ENCODE measurements around the gene TMEM174.
A peak's percentile ranks its signal among the peaks of the same experiment; 100 is the strongest.

The TMEM174 gene

DNA sequence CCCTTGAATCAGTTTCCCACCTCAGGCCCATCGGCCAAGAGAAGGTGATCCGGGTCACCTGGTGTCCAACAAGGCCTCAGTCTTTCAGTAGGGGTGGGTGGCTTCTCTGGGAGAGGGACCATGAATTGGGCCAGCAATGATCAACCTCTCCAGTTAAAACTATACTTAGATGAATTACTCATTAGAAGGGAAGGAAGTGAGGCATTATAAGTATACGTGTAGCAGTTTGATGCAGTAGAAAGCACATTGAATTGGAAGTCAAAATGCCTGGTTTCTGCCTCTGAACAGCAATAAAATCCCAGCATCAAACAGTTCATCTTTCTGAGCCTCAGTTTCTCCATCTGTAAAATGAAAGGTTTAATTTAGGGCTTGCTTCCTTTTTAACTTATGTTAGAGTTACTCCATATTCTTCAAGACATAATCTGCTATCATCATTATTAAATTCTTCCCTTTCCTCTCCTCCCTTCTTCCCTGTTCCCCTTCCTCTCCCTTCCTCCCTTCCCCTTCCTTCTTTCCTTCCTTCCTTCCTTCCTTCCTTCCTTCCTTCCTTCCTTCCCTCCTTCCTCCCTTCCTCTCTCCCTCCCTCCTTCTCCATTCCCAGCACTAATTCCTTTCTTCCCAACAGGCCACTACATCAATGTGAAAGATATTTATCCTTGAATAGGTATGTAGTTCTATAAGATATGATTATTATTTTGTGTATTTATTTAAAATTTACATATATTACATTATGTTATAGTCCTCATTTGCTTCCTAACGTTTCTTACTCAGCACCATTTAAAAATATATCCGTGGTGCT is 18.6 kb upstream of the TMEM174 start:
- DNase-seq, result no peak

DNA sequence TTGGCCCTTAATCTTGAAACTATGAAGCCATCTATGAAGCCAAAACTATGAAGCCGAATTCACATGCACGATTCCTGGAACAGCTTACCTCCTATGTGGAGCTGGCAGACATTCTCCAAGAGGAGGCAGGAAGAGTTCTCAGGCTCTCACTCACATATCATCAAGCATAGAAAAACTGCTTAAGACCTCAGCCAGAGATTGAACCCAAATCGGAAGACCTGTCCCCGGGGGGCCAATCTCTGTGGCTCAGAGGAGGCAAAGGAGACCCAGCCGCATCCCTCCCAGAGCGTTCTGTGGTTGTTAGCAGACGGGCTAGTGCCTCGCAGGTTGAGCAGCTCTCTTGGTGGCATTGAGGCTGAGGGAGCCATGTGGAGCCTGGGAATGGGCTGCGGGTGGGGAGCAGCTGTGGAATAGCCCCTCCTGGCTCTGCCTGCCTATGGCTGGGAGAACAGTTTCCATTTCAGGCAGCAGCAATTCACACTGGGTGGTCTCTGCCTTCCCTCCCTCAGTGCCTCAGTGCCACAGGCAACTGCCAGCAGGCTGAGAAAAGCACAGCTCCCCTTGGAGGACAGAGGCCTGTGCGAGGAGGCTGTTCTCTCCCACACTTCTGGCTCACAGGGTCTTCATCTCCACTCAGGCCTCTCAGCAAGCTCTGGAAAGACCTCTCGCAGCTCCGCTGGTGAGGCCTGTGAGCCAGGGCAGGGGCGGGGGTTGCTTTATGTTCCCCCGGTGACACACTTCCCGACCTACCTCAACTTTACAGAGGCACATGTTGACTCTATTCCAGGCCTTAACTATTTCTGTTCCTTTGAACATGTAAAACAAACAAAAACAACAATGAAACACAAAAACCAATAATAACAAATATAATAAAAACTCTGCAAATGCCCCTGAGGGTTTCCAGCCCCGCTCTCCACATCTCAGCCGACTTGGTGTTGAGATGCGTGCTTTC is 17.4 kb upstream of the TMEM174 start:
- no peak for DNase-seq

DNA sequence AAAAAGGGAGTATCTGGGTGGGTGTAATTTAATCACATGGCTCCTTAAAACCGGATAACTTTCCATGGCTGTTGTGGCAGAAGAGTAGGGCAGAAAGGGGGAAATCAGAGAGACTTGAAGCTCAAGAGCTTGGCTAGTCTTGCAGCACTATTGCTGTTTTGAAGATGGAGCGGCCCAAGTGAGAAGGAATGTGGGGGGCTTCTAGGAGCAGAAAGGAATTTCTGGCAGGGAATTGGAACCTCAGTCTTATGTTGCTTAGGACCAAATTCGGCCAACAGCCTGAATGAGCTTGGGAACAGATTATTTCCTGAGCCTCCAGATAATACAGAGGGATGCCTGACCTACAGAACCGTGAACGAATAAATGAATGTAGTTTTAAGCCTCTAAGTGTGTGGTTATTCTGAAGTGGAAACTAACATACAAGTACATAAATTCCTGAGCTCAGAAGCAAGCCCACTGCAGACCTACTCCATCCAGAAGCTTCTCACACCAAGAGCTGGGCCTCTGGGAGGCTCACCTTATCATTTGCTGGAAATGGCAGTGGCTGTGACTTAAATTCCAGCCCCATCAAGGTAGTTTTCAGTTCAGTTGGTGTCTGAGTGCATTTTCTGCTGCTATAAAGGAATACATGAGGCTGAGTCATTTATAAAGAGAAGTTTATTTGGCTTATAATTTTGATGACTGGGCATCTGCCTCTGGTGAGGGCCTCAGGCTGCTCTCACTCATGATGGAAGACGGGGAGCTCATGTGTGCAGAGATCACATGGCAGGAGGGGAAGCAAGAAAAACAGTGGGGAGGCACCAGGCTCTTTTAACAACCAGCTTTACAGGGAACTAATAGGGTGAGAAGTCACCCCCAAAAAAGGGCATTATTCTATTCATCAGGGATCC is 15.3 kb upstream of the TMEM174 start:
- no peak for DNase-seq

DNA sequence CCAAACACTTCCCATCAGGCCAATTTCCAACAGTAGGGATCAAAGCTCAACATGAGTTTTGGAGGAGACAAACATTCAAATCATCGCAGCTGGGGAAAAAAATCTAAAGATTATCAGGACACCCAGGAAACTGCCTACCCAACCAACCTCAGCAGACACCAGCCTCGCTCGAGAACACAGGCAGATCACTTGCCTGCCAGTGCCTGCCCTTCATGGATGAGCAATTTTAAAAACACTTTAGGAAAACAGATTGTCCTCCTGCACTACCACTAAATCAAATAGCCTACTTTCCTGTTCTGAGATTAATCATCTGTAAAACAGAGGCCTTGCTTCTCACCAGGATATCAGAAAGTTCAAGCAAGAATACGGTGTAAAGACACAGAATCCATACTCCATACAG is 14.7 kb upstream of the TMEM174 start:
- no peak for DNase-seq

DNA sequence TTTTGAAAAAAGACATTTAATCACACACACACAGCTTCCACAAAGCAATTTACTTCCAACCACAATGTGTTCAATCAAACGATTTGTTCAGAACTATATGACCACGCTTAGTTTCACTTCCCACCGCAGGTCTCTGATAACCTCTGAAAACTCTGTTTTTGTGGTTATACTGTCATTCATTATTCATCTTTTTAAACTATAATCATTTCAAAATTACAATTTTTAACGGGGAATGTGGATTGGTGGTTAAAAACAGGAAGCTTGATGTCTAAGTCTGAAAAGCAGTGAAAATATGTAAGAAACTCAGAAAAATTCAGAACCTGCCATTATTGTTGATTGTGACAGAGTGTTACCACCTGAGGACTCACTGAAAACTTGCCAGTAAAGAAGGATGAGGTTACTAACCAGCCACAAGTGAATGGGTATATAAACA is 12.7 kb upstream of the TMEM174 start:
- DNase-seq, result peak in 4 of 6 experiments; percentile 9 to 78 (median 76)

DNA sequence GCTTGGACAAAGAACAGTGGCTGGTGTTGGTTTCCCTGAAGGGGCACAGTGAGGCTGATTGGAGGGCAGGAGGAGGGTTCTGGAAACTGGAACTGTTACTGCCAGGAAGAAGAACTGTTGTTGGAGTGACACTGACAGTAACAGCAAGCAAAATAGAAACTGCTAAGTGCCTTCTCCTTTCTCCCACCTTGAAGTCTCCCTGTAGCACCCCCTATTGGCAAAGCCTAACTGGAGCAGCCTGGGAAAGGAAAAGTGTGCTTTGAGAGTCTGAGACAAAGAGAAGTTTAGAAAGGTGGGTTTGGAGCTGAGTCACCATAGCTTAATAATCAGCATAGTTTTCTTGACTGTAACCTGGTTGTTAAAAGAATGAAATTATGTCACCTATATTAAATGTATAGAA is 2.5 kb upstream of the TMEM174 start:
- no peak for DNase-seq

DNA sequence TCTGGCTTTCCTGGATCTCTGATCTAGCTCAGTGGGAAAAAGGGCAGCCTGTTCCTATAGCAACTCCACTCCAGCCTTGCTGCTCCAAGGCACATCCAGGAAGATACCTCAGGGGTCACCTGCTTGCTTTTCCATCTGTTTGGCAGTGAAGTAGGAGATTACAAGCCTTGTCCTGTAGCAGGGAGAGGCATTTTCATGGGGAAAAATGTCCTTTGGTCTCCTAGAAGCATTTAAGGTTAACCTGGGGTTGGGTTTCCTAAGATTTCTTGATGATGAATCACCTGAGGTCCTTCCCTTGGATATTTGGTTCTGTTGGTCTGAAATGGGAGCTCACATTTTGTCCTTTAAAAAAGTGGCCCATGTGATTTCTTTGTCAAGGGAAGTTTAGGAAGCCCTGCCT is 1.5 kb upstream of the TMEM174 start:
- DNase-seq, result no peak

DNA sequence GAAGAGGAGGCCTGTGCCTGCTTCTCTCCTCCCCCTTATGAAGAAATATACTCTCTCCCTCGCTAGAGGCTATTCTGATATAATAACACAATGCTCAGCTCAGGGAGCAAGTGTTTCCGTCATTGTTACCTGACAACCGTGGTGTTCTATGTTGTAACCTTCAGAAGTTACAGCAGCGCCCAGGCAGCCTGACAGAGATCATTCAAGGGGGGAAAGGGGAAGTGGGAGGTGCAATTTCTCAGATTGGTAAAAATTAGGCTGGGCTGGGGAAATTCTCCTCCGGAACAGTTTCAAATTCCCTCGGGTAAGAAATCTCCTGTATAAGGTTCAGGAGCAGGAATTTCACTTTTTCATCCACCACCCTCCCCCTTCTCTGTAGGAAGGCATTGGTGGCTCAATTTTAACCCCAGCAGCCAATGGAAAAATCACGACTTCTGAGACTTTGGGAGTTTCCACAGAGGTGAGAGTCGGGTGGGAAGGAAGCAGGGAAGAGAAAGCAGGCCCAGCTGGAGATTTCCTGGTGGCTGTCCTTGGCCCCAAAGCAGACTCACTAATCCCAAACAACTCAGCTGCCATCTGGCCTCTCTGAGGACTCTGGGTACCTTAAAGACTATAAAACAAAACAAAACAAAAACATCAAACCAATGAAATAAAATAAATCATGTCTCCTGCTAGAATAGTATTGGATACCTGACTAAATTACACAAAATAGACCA is 1.3 kb downstream of the TMEM174 start:
- DNase-seq, result no peak

DNA sequence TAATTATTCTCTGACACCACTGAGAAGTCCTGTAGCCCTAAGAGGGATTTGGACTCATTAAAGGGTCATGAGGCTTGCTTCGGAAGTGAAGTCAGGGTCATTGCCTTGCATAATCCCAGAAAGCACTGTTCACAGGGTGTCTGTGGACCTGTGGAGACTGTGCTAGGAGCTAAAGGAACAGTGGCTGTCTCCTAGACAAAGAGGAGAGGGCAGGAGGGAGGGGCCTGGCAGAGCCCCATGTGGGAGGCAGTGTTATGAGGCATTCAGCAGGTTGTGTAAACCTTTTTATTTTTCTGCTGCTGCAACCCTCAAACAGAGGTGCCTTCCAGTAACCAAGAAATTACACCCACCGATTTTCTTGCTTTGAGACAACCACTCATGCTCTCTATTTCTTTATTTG is 3.3 kb downstream of the TMEM174 start:
- no peak for DNase-seq

DNA sequence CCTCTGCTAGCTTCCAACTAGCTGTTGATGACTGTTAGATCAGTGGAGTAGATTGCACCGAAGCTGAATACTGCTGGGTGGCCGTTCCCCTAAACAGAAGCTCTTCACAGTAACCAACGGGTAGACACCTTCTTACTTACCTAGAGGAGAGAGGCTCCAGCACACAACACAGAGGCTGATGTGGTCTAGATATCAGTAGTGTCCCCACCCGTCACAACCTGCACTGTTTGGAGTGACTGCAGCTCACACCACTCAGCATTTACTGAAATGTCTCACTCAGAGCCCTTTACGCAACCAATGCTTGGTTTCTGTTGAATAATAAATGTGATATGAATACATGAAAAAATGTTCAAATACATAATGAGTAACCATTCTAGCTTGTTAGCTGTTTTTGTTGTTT is 5.3 kb downstream of the TMEM174 start:
- DNase-seq, result no peak

DNA sequence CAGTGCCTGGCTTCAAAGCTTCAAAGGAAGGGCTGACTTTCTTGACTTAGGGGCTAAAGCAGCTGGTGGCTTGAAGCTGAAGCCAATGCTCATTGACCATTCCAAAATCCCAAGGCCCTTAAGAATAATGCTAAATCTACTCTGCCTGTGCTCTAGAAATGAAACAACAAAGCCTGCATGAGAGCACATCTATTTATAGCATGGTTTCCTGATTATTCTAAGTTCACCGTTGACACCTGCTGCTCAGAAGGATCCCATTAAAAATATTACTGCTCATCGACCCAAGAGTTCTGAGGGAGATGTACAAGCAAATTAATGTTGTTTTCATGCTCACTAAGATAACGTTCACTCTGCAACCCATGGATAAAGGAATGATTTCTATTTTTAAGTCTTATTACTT is 6.7 kb downstream of the TMEM174 start:
- no peak for DNase-seq

DNA sequence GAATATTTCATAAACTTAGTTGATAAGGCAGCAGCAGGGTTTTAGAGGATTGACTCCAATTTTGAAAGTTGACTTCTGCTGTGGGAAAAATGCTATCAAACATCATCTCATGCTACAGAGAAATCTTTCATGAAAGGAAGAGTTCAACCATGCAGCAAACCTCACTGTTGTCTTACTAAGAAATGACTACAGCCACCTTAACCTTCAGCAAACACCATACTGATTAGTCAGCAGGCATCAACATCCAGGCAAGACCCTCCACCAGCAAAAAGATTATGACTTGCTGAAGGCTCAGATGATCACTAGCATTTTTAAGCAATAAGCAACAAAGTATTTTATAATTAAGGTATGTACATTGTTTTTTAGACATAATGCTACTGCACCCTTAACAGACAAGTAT is 7.6 kb downstream of the TMEM174 start:
- no peak for DNase-seq

DNA sequence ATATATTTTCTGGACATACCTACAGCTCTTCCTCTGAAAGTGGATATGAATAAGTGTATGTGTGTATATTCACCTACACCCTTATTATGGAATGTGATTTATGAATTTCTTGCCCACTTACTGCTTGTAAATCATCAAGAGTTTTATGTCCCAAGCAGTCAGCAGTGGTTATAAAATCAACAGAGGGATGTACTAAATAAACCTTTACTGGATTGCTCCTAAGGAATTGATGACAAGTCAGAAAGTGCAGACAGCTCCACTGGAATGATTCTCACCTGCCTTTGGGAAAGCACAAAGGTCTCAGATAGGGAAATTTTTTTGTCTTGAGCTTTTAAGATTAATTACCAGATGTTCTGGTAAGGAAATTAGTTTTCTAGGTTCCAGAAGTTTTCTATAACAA is 9.3 kb downstream of the TMEM174 start:
- DNase-seq, result no peak

DNA sequence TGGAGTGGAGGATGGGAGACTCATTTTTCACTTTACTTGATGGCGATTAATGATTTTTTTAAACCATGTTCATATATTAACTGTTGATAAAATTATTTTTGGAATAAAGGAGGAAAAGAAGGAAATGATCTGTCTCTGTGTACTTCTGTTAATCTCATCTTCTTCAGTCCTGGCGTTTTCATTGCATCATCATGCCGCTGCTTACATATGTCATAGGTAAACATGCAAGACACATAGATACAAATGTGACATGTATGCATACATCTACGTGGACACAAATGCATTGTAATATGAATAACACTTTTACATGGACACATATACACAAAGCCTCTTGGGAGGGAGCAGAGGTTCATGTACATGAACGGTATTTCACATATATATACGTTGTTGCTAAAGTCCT is 10.0 kb downstream of the TMEM174 start:
- no peak for DNase-seq

DNA sequence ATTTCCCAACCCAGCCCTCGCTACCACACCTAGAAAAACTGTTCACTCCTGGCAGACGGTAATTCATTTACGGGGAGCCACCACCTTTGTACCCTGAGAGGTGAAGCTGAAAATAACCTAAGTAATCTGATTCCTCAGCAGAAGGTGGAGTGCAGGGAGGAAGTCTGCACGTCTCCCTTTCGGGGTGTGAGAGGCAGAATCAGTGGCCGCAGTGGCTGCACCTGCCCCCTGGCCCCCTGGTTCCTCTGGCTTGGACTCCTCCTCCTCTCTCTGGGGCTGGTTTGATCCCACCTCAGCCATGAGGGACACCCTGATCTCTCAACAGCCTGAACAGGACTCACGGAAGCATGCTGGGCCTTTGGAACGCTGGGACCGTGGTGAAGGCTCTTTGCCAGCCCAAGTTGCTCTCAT is 10.5 kb downstream of the TMEM174 start:
- no peak for DNase-seq

DNA sequence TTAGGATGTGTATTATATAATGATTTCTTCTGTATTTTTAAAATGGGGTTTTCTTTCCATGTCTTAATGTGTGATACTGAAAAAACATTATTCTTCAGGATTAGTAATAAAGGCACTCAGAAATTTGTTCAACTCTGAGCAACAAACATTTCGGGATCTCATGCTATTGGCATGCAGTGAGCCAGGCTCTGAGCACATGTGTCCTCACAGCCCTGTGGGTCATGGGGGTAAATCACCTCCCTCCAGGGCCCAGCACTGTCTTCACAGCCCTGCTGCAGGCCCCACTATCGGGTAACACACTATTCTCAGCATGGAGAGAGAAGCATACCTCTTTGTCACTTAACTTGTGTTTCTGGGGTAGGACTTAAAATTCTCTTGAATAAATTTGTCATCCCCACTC is 14.0 kb downstream of the TMEM174 start:
- DNase-seq, result no peak

DNA sequence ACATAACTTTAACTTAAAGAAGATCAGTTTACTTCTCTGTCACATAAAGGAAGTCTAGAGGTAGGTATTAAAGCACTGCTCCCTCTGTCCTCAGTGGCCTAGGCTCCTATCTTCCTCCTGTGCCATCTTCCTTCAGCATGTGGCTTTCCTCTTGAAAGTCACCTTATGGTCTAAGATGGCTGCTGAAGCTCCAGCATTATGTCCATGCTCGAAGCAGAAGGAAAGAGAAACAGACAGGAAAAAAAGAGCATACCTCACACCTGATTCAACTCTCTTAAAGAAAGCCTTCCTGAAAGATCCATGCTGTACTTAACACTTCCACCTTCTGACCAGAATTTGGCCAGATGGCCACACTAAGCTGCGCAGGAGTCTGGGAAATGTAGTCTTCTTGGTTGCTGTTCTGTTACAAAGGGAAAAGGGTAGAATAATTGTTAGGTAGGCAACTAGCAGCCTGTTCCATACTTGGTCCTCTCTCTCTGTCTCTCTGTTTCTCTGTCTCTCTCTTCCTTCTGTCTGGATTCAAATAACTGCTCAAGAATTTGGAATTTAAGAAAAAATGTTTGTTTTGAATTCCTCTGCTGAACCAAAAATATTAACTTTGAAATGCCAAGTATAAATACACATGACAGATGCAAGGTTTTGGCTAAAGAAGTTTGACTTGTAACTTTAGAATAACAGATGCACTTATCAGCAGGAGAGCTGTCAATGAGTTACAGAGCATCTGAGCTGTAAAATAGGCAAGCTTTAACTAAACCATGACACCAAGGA is 16.0 kb downstream of the TMEM174 start:
- no peak for DNase-seq

DNA sequence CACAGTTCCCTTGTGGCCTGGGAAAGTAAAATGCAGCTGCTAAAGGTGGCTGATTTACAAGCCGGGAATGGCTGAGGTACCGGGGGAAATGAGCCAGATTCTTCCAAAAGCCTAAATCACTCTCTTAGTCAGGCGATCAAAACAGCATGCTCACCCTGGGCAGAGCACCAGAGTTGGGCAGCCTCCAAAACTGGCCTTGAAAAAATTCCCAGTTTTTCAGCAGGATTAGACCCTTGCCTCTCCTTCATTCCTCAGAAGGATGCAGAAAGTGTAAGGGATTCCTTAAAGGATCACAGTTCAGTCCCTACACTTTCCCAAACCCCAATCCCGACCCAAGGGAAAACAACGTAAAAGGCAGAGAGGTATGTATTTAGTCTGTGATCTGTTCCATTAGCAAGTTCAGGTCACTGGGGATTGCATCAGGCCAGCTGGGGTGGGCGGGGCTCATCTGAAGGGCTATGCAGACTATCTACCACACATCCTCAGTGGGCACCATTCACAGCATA is 16.9 kb downstream of the TMEM174 start:
- no peak for DNase-seq

DNA sequence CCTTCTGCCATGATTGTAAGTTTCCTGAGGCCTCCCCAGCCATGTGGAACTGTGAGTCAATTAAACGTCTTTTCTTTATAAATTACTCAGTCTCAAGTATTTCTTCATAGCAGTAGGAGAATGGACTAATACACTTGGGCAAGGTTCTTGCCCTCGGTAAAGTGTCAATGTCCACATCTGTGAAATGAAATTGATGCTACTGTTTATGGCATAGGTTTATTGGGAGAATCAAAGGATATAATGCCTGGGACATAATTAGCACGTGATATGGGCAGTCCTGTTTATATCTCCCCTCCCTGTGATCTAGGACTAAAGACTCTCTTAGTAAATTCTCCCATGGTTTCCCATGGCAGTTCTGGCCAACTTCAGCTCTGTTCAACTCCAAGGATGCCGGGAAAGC is 19.4 kb downstream of the TMEM174 start:
- no peak for DNase-seq

DNA sequence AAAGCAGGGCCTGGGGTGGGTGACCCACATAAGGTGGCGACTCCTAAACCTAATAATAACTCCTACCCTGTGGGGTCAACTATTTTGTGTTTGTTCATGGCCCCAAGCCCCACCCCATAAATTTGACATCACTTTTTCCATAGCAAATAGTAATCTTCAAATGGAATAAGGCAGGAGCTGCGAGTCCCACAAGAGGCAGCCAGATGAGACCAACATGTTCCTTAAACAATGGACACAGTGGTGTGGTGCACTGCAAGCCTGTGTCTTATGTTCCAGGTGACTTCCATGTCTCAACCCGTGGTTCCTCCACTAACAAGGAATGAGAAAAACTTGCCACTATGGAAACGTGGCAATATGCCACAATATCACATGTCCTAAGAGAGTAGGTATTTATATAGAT is 20.6 kb downstream of the TMEM174 start:
- no peak for DNase-seq

DNA sequence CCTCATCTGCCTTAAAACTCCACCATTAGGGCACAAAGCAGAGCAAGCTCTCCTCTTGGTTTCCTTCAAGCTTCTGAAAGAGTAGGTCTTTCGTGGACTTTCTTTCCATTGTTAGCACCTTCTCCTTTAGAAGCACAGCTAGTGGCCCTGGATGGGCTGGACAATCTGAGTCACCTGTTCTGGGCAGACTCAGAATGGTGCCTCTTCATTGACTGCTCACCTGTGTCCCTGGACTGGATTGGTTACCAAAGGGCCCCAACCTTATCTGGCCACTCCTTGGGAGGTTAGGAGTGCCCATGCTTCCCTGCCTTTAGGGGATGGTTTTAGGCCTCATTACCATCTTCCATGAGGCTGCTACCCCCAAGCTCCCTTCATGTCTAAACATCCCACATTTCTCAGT is 23.2 kb downstream of the TMEM174 start:
- DNase-seq, result no peak

Measured in stimulated activated naive CD4-positive, alpha-beta T cell (primary cell).